HL-60 (cell line): ENCODE results near the gene CYB561D2.

Source experiments
- POLR2AphosphoS5 ChIP-seq: IDR thresholded peaks from 2 replicates; pipeline ENCODE4 v1.6.1; 2012; ENCODE audit warnings: low read depth
- TF ChIP-seq, protein P1 (sequence below): IDR thresholded peaks from one replicate; pipeline ENCODE4 v1.5.1; 2011; ENCODE audit warnings: low read length, control low read depth, inconsistent platforms; ENCODE audit not compliant: insufficient read depth

DNA sequence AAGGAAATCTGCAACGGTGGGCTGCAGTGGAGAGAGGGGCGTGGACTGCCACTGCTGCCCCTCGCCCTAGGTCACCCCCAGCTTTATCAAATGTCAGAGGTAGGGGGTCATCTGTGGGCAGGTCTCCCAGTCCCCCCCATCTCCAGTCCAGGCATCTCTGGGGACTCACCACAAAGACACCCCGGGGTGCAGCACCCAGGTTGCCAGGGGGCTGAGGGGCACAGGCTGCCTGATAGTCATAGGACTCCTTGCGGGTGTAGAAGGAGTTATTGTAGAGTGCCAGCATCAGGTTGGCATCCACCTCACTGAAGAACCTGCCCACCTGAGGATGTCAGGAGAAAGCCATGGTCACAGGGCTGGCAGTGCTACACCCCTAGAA is 15.2 kb downstream of the CYB561D2 start:
- TF ChIP-seq, protein P1, sequence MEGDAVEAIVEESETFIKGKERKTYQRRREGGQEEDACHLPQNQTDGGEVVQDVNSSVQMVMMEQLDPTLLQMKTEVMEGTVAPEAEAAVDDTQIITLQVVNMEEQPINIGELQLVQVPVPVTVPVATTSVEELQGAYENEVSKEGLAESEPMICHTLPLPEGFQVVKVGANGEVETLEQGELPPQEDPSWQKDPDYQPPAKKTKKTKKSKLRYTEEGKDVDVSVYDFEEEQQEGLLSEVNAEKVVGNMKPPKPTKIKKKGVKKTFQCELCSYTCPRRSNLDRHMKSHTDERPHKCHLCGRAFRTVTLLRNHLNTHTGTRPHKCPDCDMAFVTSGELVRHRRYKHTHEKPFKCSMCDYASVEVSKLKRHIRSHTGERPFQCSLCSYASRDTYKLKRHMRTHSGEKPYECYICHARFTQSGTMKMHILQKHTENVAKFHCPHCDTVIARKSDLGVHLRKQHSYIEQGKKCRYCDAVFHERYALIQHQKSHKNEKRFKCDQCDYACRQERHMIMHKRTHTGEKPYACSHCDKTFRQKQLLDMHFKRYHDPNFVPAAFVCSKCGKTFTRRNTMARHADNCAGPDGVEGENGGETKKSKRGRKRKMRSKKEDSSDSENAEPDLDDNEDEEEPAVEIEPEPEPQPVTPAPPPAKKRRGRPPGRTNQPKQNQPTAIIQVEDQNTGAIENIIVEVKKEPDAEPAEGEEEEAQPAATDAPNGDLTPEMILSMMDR = no peak
- TF ChIP-seq POLR2AphosphoS5 = no peak
